GM12892 (cell line): ENCODE data around the gene KNDC1.

Experiments
- POLR2A ChIP-seq: IDR thresholded peaks from 2 replicates; pipeline ENCODE4 v1.6.1; 2011; ENCODE audit warnings: low read depth, low read length, control low read depth
- POLR2AphosphoS5 ChIP-seq: IDR thresholded peaks from 2 replicates; pipeline ENCODE4 v1.6.1; 2011; ENCODE audit warnings: low read depth, low read length, control low read depth

GRCh38 chr10:133129071-133129858 is 30.8 kb upstream of the KNDC1 start:
- TF ChIP-seq POLR2AphosphoS5 = no peak
- no peak for TF ChIP-seq POLR2A
